Esophagus muscularis mucosa (tissue), 4 donors: ENCODE results near the gene C3orf22. TPM values are rescaled to one million over a fixed set of nuclear protein-coding genes. Genes with fewer than 3 reads are reported as not detected.

ENCODE experiments used
- DNase-seq: peaks from one replicate; pipeline ENCODE4 v3.0.0-alpha.2; 2017; ENCODE audit errors: extremely low spot score
- H3K27ac ChIP-seq, 4 donors: fragments of 200-600 bp; sonication (generic); replicated peaks in 1 of 4; 1 replicate in 3 of 4; 2 replicates in 1 of 4; pipeline ENCODE4 v1.5.1; 2016 to 2019; ENCODE audit warnings: mild to moderate bottlenecking in 1 of 4
- H3K27me3 ChIP-seq, 4 donors: fragments of 200-600 bp; sonication (generic); one replicate each; pipeline versions ENCODE4 v1.5.1 to v1.6.0; 2016 to 2019
- H3K36me3 ChIP-seq, 4 donors: fragments of 200-600 bp; sonication (generic); one replicate each; pipeline ENCODE4 v1.5.1; 2016 to 2019
- H3K4me1 ChIP-seq, 4 donors: fragments of 200-600 bp; sonication (generic); one replicate each; pipeline ENCODE4 v1.5.1; 2016 to 2019
- H3K4me3 ChIP-seq, 4 donors: fragments of 200-600 bp; sonication (generic); 1 replicate in 2 of 4; 2 replicates in 2 of 4; pipeline ENCODE4 v1.5.1; 2016 to 2019; ENCODE audit warnings: mild to moderate bottlenecking in 4 of 4, moderate library complexity in 1 of 4
- H3K9me3 ChIP-seq, 4 donors: fragments of 200-600 bp; sonication (generic); 1 replicate in 3 of 4; 2 replicates in 1 of 4; pipeline ENCODE4 v1.5.1; 2016 to 2019
- CTCF ChIP-seq, 3 experiments: fragments of 200-600 bp in 2 of 3; fragments of 450-650 bp in 1 of 3; sonication (generic) in 2 of 3; IDR thresholded peaks; one replicate each; pipeline ENCODE4 v1.5.1; 2017 to 2019; ENCODE audit warnings: antibody characterized with exemption in 3 of 3, mild to moderate bottlenecking in 2 of 3, moderate library complexity in 1 of 3
- EP300 ChIP-seq: sonication (generic); formaldehyde crosslinking; IDR thresholded peaks from one replicate; pipeline ENCODE4 v1.6.1; 2017; ENCODE audit warnings: antibody characterized with exemption
- POLR2A ChIP-seq: fragments of 450-650 bp; IDR thresholded peaks from one replicate; pipeline ENCODE4 v1.6.1; 2017; ENCODE audit warnings: antibody characterized with exemption, moderate library complexity, mild to moderate bottlenecking, low read depth
- POLR2AphosphoS5 ChIP-seq, 2 donors: sonication (generic); formaldehyde crosslinking; IDR thresholded peaks; one replicate each; pipeline ENCODE4 v1.6.1; 2017; ENCODE audit warnings: antibody characterized with exemption in 2 of 2
- WGBS: methylation state at CpG from one replicate; pipeline ENCODE4 v1.1.5; 2018; 5-methylcytosine and 5-hydroxymethylcytosine counted together
- intact Hi-C: fragments of 100-400 bp; cut with DNase I; formaldehyde crosslinking; loops from one replicate; pipeline ENCODE4 v1.15.1; 2023
- total RNA-seq, 4 donors: library from RNA; depleted of rRNA; stranded (reverse); fragments of >200 nt; gene quantifications; one replicate each; pipeline versions ENCODE4 v1.1.0 to v1.2.1, GENCODE V29; 2016

Gene C3orf22
- total RNA-seq, 4 donors from 2014 or later: not detected

- no peak for DNase-seq
- H3K27me3 ChIP-seq: peaks cover 0 to 63% (median 9%) of the 10 kb centered on the region in 4 donors
- intact Hi-C loops: no loop called here
Measured at GRCh38 chr3:126544596-126545281, 14.0 kb downstream of the C3orf22 start.

GRCh38 chr3:126543457-126544061 lies 15.2 kb downstream of the C3orf22 start:
- H3K27me3 ChIP-seq: peaks cover 0 to 64% (median 9%) of the 10 kb centered on the region in 4 donors
- WGBS: 94% methylated on average over 1 of the region's 2 CpGs
- peaks cover 5 to 14% (median 9%) of the 10 kb centered on the region in 4 donors for H3K4me1 ChIP-seq
- DNase-seq: no peak
- H3K4me3 ChIP-seq: no peak overlapping the region
- TF ChIP-seq POLR2AphosphoS5 (IDR thresholded peaks at IDR 0.05): no peak
- no peak for TF ChIP-seq POLR2A
- no peak for TF ChIP-seq CTCF (IDR thresholded peaks at IDR 0.05)
- TF ChIP-seq EP300: no peak
- H3K36me3 ChIP-seq: no peaks in the 10 kb centered on the region
- H3K9me3 ChIP-seq: no peaks in the 10 kb centered on the region
- intact Hi-C loops: no loop called here
- H3K27ac ChIP-seq: no peak overlapping the region

More at GRCh38 chr3:126544596-126545281, 14.0 kb downstream of the C3orf22 start:
- TF ChIP-seq POLR2AphosphoS5 (IDR thresholded peaks at IDR 0.05) (no peak), POLR2A (no peak), EP300 (no peak), CTCF (IDR thresholded peaks at IDR 0.05) (no peak)
- 86% methylated on average over 3 of the region's 7 CpGs for WGBS
- Histone ChIP-seq H3K4me1 (peaks cover 5 to 14% (median 9%) of the 10 kb centered on the region in 4 donors), H3K36me3 (no peaks in the 10 kb centered on the region), H3K27ac (no peak overlapping the region), H3K4me3 (no peak overlapping the region), H3K9me3 (no peaks in the 10 kb centered on the region)

GRCh38 chr3:126542340-126543241 lies 16.1 kb downstream of the C3orf22 start:
- H3K27me3 ChIP-seq: peaks cover 0 to 71% (median 9%) of the 10 kb centered on the region in 4 donors
- H3K4me1 ChIP-seq: peaks cover 5 to 14% (median 9%) of the 10 kb centered on the region in 4 donors
- no peaks in the 10 kb centered on the region for H3K36me3 ChIP-seq
- intact Hi-C loops: no loop called here
- no peak for DNase-seq
- no peak overlapping the region for H3K4me3 ChIP-seq
- WGBS: 79% methylated on average over 38 of the region's 57 CpGs
- no peaks in the 10 kb centered on the region for H3K9me3 ChIP-seq
- H3K27ac ChIP-seq: no peak overlapping the region
- no peak for TF ChIP-seq CTCF (IDR thresholded peaks at IDR 0.05)
- no peak for TF ChIP-seq POLR2A
- TF ChIP-seq EP300: no peak
- TF ChIP-seq POLR2AphosphoS5 (IDR thresholded peaks at IDR 0.05): no peak

- Histone ChIP-seq H3K36me3 (no peaks in the 10 kb centered on the region), H3K9me3 (no peaks in the 10 kb centered on the region), H3K4me3 (no peak overlapping the region), H3K27me3 (peaks cover 0 to 77% (median 9%) of the 10 kb centered on the region in 4 donors), H3K27ac (no peak overlapping the region), H3K4me1 (peaks cover 5 to 14% (median 9%) of the 10 kb centered on the region in 4 donors)
- intact Hi-C loops: no loop called here
- DNase-seq: no peak
- 47% methylated on average over 22 of the region's 101 CpGs for WGBS
- TF ChIP-seq EP300 (no peak), POLR2AphosphoS5 (IDR thresholded peaks at IDR 0.05) (no peak), POLR2A (no peak), CTCF (IDR thresholded peaks at IDR 0.05) (no peak)
Measured at GRCh38 chr3:126541628-126542339, 16.9 kb downstream of the C3orf22 start.
